Coronary artery (tissue), 2 donors: Measurements from ENCODE around the gene SCAF1.

Experiments used
- DNase-seq: peaks from one replicate; pipeline ENCODE4 v3.0.0-alpha.2; 2017; ENCODE audit warnings: low spot score
- H3K27ac ChIP-seq, 2 donors: fragments of 200-600 bp; sonication (generic); one replicate each; pipeline ENCODE4 v1.5.1; 2016 to 2019
- H3K4me3 ChIP-seq: fragments of 200-600 bp; sonication (generic); 2 replicates; pipeline ENCODE4 v1.5.1; 2016; ENCODE audit warnings: mild to moderate bottlenecking, moderate library complexity
- TF ChIP-seq, protein P1 (sequence below): fragments of 200-600 bp; sonication (generic); IDR thresholded peaks from one replicate; pipeline ENCODE4 v1.5.1; 2019; ENCODE audit warnings: antibody characterized with exemption

Gene SCAF1

DNA sequence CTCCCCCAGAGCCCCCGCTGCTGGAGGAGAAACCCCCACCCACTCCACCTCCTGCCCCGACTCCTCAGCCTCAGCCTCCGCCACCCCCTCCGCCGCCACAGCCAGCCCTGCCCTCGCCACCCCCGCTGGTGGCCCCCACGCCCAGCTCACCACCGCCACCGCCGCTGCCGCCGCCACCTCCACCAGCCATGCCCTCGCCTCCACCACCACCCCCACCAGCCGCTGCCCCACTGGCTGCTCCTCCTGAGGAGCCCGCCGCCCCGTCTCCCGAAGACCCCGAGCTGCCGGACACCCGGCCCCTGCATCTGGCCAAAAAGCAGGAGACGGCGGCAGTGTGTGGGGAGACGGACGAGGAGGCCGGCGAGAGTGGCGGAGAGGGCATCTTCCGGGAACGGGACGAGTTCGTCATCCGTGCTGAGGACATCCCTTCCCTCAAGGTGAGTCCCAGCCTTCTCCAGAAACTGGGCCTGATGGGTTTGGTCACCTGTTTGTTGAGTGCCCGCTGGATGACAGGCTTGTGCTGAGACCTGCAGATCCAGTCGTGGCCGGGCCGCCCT lies 40.4 kb upstream of the SCAF1 start:
- TF ChIP-seq, protein P1, sequence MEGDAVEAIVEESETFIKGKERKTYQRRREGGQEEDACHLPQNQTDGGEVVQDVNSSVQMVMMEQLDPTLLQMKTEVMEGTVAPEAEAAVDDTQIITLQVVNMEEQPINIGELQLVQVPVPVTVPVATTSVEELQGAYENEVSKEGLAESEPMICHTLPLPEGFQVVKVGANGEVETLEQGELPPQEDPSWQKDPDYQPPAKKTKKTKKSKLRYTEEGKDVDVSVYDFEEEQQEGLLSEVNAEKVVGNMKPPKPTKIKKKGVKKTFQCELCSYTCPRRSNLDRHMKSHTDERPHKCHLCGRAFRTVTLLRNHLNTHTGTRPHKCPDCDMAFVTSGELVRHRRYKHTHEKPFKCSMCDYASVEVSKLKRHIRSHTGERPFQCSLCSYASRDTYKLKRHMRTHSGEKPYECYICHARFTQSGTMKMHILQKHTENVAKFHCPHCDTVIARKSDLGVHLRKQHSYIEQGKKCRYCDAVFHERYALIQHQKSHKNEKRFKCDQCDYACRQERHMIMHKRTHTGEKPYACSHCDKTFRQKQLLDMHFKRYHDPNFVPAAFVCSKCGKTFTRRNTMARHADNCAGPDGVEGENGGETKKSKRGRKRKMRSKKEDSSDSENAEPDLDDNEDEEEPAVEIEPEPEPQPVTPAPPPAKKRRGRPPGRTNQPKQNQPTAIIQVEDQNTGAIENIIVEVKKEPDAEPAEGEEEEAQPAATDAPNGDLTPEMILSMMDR, result no peak
- DNase-seq, result no peak
- no peak overlapping the region for H3K4me3 ChIP-seq
- H3K27ac ChIP-seq, result no peak overlapping the region

DNA sequence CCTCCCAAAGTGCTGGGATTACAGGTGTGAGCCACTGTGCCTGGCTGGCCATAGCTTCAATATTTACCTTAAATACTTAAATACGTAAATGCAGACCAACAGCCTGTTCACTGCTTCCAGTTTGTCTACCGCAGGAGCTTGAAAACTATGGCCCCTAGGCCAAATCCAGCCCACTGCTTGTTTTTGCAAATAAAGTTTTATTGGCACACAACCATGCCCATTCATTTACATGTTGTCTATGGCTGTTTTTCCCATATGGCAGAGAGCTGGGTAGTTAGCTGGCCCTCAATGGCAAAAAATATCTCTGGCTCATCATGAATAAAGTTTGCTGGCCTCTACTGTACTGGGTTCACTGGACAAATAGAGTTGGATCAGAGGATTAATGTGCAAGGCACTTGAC lies 39.2 kb upstream of the SCAF1 start:
- H3K27ac ChIP-seq, result no peak overlapping the region
- TF ChIP-seq, protein P1, result no peak
- H3K4me3 ChIP-seq, result no peak overlapping the region
- DNase-seq, result no peak

DNA sequence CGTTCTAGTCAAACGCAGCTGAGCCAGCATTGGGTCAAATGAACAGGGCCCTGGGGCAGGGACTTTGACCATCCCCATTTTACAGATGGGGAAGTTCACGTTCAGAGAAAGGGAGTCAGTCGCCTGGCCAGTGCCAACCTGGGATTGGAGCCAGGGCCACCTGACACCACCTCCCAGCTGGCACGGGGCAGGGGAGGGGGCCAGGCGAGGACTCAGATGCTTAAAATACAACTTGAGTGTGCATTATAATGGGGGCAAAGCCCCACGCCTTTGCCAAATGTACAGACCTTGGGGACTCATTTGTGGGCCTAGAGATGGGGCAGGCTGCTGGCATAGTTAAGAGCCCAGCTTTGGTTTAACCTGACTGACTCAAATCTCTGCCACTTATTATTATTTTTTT lies 36.4 kb upstream of the SCAF1 start:
- no peak overlapping the region for H3K27ac ChIP-seq
- TF ChIP-seq, protein P1, result no peak
- DNase-seq, result no peak

DNA sequence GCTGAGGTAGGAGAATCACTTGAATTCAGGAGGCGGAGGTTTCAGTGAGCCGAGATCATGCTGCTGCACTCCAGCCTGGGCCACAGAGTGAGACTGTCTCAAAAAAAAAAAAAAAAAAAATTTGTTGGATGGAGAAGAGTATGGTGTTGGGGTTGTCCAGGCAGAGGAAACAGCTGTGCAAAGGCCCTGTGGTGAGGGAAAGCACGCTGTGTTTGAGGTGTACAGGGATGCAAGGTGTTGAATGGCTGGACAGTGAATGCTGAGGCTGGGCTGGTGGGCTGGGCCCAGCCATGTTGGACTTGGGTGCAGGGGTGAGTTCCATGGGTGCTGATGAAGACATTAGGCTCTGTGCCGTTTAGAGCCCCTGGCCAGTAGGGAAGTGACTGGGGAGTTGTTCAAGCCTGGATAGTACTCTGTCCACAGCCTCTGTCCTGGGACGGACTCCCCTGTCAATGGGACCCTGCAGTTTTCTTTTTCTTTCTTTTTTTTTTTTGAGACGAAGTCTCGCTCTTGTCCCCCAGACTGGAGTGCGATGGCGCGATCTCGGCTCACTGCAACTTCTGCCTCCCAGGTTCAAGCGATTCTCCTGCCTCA lies 32.4 kb upstream of the SCAF1 start:
- Histone ChIP-seq H3K4me3 (no peak overlapping the region), H3K27ac (no peak overlapping the region)
- TF ChIP-seq, protein P1, result no peak
- DNase-seq, result no peak

More for the DNA sequence above, 36.4 kb upstream of the SCAF1 start:
- no peak overlapping the region for H3K4me3 ChIP-seq

DNA sequence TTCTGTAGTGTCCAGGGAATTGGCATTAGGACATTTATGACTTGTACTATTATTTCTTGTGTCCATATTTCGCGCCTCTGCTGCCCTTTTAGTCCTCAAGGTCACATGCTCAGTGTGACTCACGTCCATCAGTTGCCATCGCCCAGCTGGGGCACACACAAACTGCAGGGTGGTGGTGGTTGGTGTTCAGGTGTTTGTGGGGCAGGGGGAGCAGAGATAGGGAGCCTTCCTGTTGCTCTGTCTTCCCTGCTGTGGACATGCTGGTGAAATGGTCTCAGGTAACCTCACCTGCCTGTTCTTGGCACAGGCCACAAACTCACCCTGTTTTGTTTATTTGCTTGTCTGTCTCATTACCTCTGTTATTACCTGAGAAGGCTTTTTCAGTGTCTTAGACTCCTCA lies 28.6 kb upstream of the SCAF1 start:
- DNase-seq, result no peak
- Histone ChIP-seq H3K27ac (no peak overlapping the region), H3K4me3 (no peak overlapping the region)
- TF ChIP-seq, protein P1, result no peak

DNA sequence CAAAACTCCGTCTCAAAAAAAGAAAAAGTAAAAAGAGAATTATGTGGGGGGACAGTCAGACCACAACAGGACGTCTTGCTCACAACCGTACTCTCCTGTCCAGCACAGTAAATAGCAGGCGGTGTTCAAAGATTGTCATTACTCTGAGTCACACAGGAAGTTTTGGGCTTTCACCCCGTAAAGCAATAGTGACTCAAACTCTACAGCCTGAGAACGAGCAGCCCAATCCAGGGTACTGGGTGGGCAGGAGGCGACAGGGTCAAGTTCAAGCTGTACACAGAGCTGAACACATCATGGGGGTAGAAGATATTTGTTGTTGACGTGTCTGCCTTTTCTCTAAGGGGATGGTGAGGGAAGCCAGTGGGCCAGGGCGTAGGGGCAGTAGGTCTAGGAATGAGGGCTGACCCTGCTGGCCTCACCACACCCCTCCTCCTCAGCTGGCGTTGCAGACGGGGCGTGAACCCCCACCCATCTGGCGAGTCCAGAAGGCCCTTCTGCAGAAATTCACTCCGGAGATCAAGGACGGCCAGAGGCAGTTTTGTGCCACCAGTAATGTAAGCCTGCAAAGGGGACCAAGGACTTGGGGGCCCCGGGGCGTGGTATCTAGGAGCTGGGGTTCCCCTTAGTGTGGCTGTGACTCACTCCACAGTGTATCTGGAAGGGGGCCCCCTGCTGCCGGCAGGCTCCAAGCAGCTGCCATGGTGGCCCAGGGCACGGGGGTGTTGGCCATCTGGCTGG lies 27.7 kb upstream of the SCAF1 start:
- Histone ChIP-seq H3K27ac (no peak overlapping the region), H3K4me3 (no peak overlapping the region)
- DNase-seq, result no peak
- TF ChIP-seq, protein P1, result no peak

DNA sequence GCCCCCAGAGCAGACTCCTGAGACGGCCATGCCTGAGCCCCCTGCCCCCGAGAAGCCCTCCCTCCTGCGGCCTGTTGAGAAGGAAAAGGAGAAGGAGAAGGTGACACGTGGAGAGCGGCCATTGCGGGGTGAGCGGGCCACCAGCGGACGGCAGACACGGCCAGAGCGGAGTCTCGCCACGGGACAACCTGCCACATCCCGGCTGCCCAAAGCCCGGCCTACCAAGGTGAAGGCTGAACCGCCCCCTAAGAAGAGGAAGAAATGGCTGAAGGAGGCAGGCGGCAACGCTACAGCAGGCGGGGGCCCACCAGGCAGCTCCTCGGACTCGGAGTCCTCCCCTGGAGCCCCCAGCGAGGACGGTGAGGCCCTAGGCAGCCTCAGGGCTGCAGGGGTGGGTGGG lies 26.1 kb upstream of the SCAF1 start:
- TF ChIP-seq, protein P1, result no peak
- DNase-seq, result no peak
- no peak overlapping the region for H3K27ac ChIP-seq
- H3K4me3 ChIP-seq, result no peak overlapping the region
